ENCODE results near the gene KCNH1.

Gene KCNH1

GRCh38 chr1:210882414-210883221 is 251.3 kb downstream of the KCNH1 start:
- H3K27ac ChIP-seq (ENCODE audit: extremely low read depth, low read depth, low read length), result no peak overlapping the region
- no peaks in the 10 kb centered on the region for H3K4me1 ChIP-seq (ENCODE audit: control insufficient read depth, insufficient read depth, low read length)
- no peaks in the 10 kb centered on the region for H3K36me3 ChIP-seq (ENCODE audit: control insufficient read depth in 2 of 2, insufficient read depth in 1 of 2, low read length in 2 of 2)
- peak overlapping the region; percentile 1; the same call in 1 of the 2 replicates for H3K4me3 ChIP-seq (ENCODE audit: low read depth, low read length)
- ChIA-PET POLR2A (no interaction called here), CTCF (interaction anchor here (0.6 kb wide), 1 partner anchor 497 kb away, joined by 4 read pairs; no protein-coding TSS in a partner anchor)
- no peak for TF ChIP-seq ZNF23 (tag by site-specific recombination; IDR thresholded peaks at IDR 0.05; ENCODE audit: borderline replicate concordance)
- 0 out of 2 replicates have a peak, but pooled peaks have one; percentile 34 for TF ChIP-seq ZFP37 (tag by site-specific recombination; IDR thresholded peaks at IDR 0.05)
- no peak for TF ChIP-seq ZNF776 (tag by site-specific recombination; IDR thresholded peaks at IDR 0.05; ENCODE audit: borderline replicate concordance)
- TF ChIP-seq OSR2 (tag by site-specific recombination; IDR thresholded peaks at IDR 0.05), result peak; percentile 42; the same call in 1 of the 2 replicates
- no peak for TF ChIP-seq PBX3 (CRISPR knock-in tag; IDR thresholded peaks at IDR 0.05)
- TF ChIP-seq ZBTB21 (tag by site-specific recombination; IDR thresholded peaks at IDR 0.05), result peak; percentile 54
- TF ChIP-seq FEZF1 (tag by site-specific recombination; IDR thresholded peaks at IDR 0.05), result 0 out of 2 replicates have a peak, but pooled peaks have one; percentile 11
- TF ChIP-seq HIC1 (tag by site-specific recombination; IDR thresholded peaks at IDR 0.05), result peak; percentile 91
- TF ChIP-seq ZNF513 (tag by site-specific recombination; IDR thresholded peaks at IDR 0.05), result no peak
- TF ChIP-seq SP7 (tag by site-specific recombination; IDR thresholded peaks at IDR 0.05), result 0 out of 2 replicates have a peak, but pooled peaks have one; percentile 27
- 0 out of 2 replicates have a peak, but pooled peaks have one; percentile 18 for TF ChIP-seq SP3 (tag by site-specific recombination; IDR thresholded peaks at IDR 0.05)
- TF ChIP-seq ZNF302 (tag by site-specific recombination; IDR thresholded peaks at IDR 0.05; ENCODE audit: low read depth), result no peak
- 0 out of 2 replicates have a peak, but pooled peaks have one; percentile 29 for TF ChIP-seq ZNF184 (tag by site-specific recombination; IDR thresholded peaks at IDR 0.05)
- TF ChIP-seq MEIS1 (CRISPR knock-in tag; IDR thresholded peaks at IDR 0.05; ENCODE audit: borderline replicate concordance), result no peak
- TF ChIP-seq ZNF366 (tag by site-specific recombination; conservative IDR thresholded peaks at IDR 0.05), result 0 out of 2 replicates have a peak, but pooled peaks have one; percentile 23
- peak; percentile 52; the same call in 1 of the 2 replicates for TF ChIP-seq ZNF398 (tag by site-specific recombination; IDR thresholded peaks at IDR 0.05)
- no peak for TF ChIP-seq ZNF76 (tag by site-specific recombination; IDR thresholded peaks at IDR 0.05; ENCODE audit: borderline replicate concordance, low read depth)
- no peak for TF ChIP-seq ZNF157 (tag by site-specific recombination; IDR thresholded peaks at IDR 0.05)
- TF ChIP-seq ZNF2 (tag by site-specific recombination; IDR thresholded peaks at IDR 0.05), result no peak
- TF ChIP-seq ZNF629 (tag by site-specific recombination; IDR thresholded peaks at IDR 0.05), result peak; percentile 61; the same call in 1 of the 2 replicates
- no peaks in the 10 kb centered on the region for H3K9me3 ChIP-seq (ENCODE audit: control insufficient read depth, insufficient read depth, low read depth, low read length)

Data from HEK293 (cell line).